Measurements from ENCODE around the gene EPS8.

Gene EPS8

GRCh38 chr12:15689751-15690191, 99.4 kb downstream of the EPS8 start:
- DNase-seq, result no peak
- no peak for ATAC-seq

- DNase-seq, result no peak
- ATAC-seq, result no peak
Measured at GRCh38 chr12:15688838-15689625, 100.2 kb downstream of the EPS8 start.

- ATAC-seq, result no peak
Measured at GRCh38 chr12:15688202-15688736, 100.9 kb downstream of the EPS8 start.

GRCh38 chr12:15687583-15687982, 101.6 kb downstream of the EPS8 start:
- DNase-seq (no peak), ATAC-seq (no peak)

More at GRCh38 chr12:15688202-15688736, 100.9 kb downstream of the EPS8 start:
- DNase-seq, result no peak

- ATAC-seq, result no peak
- DNase-seq, result no peak
Measured at GRCh38 chr12:15684896-15685658, 104.1 kb downstream of the EPS8 start.

- ATAC-seq (no peak), DNase-seq (no peak)
Measured at GRCh38 chr12:15682826-15683225, 106.4 kb downstream of the EPS8 start.

GRCh38 chr12:15679151-15679550, 110.0 kb downstream of the EPS8 start:
- ATAC-seq (no peak), DNase-seq (no peak)

- DNase-seq (no peak), ATAC-seq (no peak)
Measured at GRCh38 chr12:15677726-15678201, 111.4 kb downstream of the EPS8 start.

GRCh38 chr12:15677228-15677627, 112.0 kb downstream of the EPS8 start:
- ATAC-seq (no peak), DNase-seq (no peak)

GRCh38 chr12:15672671-15673270, 116.4 kb downstream of the EPS8 start:
- DNase-seq (no peak), ATAC-seq (no peak)

- DNase-seq, result no peak
Measured at GRCh38 chr12:15670756-15671155, 118.4 kb downstream of the EPS8 start.

GRCh38 chr12:15669256-15669948, 119.8 kb downstream of the EPS8 start:
- no peak for ATAC-seq
- DNase-seq, result no peak

More at GRCh38 chr12:15670756-15671155, 118.4 kb downstream of the EPS8 start:
- ATAC-seq, result no peak

GRCh38 chr12:15664491-15664890, 124.7 kb downstream of the EPS8 start:
- DNase-seq, result no peak
- no peak for ATAC-seq

GRCh38 chr12:15662983-15663659, 126.1 kb downstream of the EPS8 start:
- ATAC-seq (no peak), DNase-seq (no peak)

GRCh38 chr12:15662303-15662980, 126.7 kb downstream of the EPS8 start:
- no peak for DNase-seq
- no peak for ATAC-seq

GRCh38 chr12:15651371-15651770, 137.8 kb downstream of the EPS8 start:
- DNase-seq (no peak), ATAC-seq (no peak)

GRCh38 chr12:15650399-15651128, 138.6 kb downstream of the EPS8 start:
- DNase-seq (no peak), ATAC-seq (no peak)

- no peak for ATAC-seq
- no peak for DNase-seq
Measured at GRCh38 chr12:15649347-15649746, 139.8 kb downstream of the EPS8 start.

- no peak for ATAC-seq
- DNase-seq, result no peak
Measured at GRCh38 chr12:15648558-15648957, 140.6 kb downstream of the EPS8 start.

- no peak for DNase-seq
- no peak for ATAC-seq
Measured at GRCh38 chr12:15646581-15646980, 142.6 kb downstream of the EPS8 start.
